Loucy (cell line): ENCODE results near the gene NAT8L.

ENCODE experiments used
- CTCF ChIP-seq: fragments of 200-600 bp; sonication (generic); conservative IDR thresholded peaks from 2 replicates; pipeline ENCODE4 v1.5.1; 2014; ENCODE audit warnings: mild to moderate bottlenecking, antibody characterized with exemption, low read length
- EZH2phosphoT487 ChIP-seq: fragments of 200-600 bp; IDR thresholded peaks from 2 replicates; pipeline ENCODE4 v1.6.1; 2018; ENCODE audit warnings: antibody characterized with exemption, mild to moderate bottlenecking, moderate library complexity, borderline replicate concordance

- no peak for TF ChIP-seq CTCF
- TF ChIP-seq EZH2phosphoT487: no peak
Measured at GRCh38 chr4:2067446-2068197, 8.5 kb downstream of the NAT8L start.
